IPS-NIHi7 (cell line): ENCODE data around the gene ZSWIM4.
"Not testable (repeated sequence)": the region's sequence is repeated elsewhere in the genome, so short reads cannot be mapped to it uniquely, and the experiment has no call there.

Experiments used
- DNase-seq: peaks from one replicate; pipeline ENCODE4 v3.0.0; 2012; ENCODE audit warnings: mixed read lengths; ENCODE audit errors: extremely low spot score

The ZSWIM4 gene

DNA sequence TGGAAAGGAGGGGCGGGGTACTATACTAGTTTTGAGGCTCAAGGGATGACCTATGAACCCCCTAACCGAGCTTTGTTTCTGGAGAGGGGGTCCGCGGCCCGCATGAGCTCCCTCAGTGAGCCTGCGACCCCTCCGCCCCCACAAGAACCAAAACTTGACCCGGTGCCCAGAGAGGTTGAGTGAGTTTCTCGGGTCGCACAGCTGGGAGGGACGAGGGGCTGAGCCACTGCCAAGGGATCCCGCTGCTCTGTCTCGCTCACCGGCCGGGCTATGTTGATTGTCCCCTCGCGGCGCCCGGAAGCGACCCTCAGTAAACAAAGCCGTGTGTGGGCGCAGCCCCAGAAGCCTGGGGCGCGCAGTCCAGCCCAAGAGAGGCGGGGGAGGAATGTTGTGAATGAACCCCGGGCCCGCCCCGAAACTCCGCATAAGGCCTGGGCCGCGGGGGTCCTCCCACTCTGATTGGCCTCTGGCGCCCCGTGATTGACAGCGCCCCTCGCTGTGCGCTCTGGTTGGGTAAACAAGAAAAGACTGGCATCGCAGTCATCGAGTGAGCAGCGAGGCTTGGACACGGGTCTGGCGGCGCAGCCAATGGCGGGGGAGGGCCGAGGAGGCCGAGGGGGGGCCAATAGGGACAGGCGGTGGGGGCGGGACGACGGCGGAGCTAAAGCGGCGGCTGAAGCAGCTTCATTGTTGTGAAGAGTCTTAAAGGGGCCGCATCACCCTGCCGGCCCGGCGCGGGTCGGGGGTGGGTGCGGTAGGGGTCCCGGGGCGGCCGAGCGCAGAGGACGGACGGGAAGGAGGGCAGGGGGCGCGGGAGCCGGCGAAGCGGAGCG is at the start of gene ZSWIM4:
Gene ZSWIM4 (plus strand): TSS at position 687 of the 833 bp plus-strand sequence. CDS start 206 bp downstream, outside the sequence.
- DNase-seq = peak; percentile 97

DNA sequence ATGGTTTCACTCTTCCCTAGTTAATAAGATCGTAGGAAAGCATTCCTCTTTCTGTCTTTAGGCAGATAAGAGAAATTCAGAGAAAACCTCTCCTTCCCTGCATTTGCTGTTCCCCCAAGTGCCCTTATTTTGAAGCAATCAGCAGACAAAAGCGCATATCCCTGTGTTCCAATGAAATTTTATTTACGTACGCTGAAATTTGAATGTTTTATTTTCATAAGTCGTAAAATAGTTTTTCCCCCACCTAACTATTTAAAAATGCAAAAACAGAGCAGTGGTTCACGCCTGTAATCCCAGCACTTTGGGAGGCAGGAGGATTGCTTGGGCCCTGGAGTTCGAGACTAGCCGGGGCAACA is 48.2 kb upstream of the ZSWIM4 start:
- no peak for DNase-seq

DNA sequence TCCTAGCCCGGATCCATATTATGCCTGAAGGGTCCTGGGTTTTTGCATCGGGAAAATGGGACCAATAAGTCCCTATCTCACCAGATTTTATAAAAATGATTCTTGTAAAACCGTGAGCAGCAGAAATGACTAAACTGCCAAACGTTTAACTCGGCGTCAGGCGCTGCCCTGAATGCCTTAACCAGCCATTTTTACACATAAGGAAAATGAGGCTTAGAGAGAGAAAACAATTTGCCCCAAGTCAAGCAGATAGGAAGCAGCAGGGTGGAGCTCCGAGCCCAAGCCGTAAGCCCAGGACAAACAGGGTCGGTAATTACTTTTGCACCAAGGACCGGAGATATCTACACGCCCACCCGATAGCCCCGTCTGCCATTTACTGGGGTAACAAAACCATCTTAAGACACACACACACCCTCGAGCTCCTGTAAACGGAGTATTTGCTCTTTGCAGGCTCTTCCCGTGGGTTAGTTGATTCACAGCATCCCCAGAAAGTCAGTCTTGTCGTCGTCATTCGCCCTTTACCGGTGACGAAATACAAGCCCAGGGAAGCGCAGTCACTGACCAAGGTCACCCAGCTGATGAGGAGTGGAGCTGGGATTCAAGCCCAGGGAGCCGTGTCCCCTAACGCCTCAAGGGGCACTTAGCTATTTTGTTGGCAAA is 46.9 kb upstream of the ZSWIM4 start:
- DNase-seq = no peak

DNA sequence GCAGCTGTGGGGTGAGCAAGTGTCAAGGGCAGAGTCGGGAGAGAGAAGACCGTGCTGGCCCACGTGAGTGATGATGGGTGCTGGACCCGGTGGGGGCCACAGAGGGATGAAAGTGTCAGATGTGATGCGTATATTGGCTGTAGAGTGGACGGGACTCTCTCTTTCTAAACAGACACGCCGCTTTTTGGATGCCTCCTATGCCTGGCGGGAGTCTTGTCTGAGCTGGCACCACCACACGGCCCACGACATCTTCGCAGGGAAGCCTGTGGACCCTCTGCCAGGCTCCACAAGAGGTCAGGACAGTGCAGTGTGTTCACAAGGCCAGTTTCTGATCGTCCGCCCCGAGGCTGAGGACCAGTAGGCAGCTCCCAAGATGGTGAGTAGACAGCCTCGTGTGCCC is 43.8 kb upstream of the ZSWIM4 start:
- no peak for DNase-seq

DNA sequence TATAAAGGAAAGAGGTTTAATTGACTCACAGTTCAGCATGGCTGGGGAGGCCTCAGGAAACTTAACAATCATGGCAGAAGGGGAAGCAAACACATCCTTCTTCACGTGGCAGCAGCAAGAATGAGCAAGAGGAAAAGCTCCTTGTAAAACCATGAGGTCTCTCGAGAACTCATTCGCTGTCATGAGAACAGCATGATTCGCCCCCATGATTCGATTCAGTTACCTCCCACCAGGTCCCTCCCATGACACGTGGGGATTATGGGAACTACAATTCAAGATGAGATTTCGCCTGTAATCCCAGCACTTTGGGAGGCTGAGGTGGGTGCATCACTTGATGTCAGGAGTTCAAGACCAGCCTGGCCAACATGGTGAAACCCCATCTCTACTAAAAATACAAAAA is 41.6 kb upstream of the ZSWIM4 start:
- DNase-seq = not testable (repeated sequence)

DNA sequence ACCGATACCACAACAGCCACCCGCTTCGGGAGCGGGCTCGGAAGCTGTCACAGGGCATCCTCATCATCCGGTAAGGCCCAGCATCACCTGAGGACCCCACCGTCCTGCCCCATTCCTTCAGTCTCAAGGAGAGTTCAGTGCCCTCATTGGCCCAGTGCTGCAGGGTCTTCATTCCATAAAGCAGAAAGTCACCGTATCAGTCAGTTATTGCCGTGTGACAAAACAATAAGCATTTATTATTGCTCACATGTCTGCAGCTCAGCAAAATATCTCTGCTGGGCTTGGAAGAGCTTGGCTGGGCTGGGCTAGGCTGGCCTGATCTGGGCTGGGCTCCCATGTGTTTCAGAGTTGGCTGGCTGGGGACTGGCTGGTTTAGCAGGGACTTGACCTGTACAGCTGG is 39.0 kb upstream of the ZSWIM4 start:
- DNase-seq = no peak

DNA sequence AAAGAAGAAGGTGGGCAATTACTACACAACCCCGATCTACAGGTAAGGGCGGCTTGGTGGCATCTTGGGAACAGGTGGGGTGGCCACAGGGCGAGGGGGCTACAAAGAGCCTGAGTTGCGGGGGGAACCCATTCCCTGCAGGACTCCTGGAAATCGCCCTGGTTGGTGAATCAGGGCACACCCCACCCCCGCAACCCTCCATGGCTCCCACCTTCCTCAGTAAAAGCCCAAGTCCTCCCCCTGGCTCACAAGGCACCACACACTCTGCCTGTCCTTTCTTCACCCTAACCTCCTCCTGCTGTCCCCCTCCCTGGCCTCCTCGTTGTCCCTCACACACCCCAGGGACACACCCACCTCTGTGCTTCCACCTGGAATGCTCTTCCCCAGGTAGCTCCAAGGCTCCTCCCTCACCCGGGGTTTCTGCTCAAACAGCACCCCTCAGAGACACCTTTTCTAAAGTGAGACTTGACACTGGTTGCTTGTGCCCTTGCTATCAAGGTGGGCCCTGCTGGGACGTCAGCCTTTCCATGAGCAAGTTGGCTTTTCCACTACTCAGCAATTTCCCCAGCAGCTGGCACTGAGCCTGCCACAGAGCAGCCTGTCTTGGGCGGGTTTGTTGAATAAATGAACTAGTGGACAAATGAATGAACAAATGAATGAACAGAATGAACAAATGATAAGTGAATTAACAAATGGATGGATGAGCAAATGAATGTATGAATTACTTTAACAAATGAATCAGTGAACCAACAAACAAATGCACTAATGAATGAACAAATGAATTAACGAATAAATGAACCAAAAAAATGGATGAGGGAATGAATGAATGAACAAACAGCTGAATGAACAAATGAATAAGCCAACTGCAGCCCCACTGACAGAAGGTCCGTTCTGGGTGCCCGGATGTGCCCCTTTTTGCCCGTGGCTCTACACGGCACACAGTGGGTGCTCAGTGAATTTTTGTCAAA is 37.2 kb upstream of the ZSWIM4 start:
- no peak for DNase-seq

DNA sequence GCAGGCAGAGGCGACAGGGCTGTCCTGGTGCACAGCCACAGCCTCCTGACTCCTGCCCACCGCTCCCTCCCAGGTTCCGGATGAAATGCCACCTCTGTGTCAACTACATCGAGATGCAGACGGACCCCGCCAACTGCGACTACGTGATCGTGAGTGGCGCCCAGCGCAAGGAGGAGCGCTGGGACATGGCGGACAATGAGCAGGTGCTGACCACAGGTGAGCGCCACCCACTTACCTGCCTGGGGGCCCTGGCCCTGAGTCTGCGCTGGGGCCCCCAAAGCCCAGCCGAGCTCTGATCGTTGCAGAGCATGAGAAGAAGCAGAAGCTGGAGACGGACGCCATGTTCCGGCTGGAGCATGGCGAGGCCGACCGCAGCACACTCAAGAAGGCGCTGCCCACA is 36.4 kb upstream of the ZSWIM4 start:
- no peak for DNase-seq

DNA sequence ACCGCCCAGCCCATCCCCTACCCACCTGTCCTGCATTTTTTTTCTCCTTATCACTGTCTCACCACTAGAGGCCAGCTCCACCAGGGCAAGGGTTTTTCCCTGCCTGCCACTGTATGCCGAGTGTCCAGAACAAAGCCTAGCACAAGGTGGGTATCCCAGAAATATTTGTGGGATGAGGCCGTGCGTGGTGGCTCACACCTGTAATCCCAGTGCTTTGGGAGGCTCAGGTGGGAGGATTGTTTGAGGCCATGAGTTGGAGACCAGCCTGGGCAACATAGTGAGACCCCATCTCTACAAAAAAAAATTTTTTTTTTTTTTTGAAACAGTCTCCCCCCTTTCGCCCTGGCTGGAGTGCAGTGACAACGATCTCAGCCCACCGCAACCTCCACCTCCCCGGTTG is 33.8 kb upstream of the ZSWIM4 start:
- no peak for DNase-seq

DNA sequence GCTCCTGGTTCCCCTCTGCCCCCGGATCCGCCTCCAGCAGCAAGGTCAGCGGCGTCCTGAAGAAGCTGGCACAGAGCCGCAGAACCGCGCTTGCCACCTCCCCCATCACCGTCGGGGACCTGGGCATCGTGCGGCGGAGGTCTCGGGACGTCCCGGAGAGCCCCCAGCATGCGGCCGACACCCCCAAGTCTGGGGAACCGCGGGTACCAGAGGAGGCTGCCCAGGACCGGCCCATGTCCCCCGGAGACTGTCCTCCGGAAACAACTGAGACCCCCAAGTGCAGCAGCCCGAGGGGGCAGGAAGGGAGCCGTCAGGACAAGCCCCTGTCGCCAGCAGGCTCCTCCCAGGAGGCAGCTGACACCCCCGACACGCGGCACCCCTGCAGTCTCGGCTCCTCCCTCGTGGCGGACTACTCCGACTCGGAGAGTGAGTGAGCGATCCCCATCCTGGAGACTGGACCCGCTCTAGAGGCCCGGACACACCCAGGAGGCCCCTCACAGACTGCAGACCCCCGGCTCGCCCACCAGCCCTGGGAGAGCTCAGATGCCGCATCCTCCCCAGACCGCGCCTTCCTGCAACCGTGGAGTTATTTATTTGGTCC is 32.5 kb upstream of the ZSWIM4 start:
- no peak for DNase-seq

DNA sequence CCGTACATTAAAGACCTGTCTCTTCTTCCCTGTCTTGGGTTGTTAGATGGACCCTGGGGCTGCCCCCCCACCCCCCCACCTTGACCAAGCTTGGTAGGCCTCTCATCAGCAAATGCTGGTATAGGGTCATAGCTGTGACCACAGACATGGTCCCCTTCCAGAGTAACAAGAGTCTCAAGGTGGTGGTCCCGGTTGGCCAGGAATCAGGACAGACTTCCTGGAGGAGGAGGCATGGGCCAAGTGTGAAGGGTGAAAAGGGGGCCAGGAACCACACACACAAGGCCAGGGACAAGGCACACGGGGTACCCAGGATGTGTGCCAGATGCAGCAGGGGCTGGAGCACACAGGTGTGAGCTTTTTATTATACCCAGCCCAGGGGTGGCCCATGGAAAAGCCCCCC is 32.0 kb upstream of the ZSWIM4 start:
- DNase-seq = no peak

DNA sequence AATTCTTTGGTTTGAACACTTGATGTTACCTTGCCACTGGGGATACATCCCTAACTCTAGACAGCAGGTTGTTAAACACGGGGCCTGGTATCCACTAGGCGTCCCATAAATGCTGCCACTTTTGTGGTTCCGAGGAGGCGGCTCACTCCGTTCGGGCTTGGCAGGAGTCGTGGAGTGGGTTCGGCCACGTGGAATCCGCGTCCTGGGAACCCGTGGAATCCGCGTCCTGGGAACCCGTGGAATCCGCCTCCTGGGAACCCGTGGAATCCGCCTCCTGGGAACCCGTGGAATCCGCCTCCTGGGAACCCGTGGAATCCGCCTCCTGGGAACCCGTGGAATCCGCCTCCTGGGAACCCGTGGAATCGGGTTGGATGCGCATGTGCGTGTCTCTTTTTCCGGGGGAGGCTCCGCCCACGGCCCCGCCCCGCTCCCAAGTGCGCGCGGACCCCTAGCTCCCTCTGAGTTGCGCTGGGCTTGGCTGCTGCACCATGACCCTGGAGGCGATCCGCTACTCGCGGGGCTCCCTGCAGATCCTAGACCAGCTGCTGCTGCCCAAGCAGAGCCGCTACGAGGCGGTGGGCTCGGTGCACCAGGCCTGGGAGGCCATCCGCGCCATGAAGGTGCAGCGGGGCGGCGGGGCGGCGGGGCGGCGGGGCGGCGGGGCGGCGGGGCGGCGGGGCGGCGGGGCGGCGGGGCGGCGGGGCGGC is 31.0 kb upstream of the ZSWIM4 start, which contains the start of gene MRI1:
Gene MRI1 (plus strand): TSS at position 422 of the 707 bp plus-strand sequence. CDS start 67 bp downstream, at position 489.
- peak; percentile 78 for DNase-seq

DNA sequence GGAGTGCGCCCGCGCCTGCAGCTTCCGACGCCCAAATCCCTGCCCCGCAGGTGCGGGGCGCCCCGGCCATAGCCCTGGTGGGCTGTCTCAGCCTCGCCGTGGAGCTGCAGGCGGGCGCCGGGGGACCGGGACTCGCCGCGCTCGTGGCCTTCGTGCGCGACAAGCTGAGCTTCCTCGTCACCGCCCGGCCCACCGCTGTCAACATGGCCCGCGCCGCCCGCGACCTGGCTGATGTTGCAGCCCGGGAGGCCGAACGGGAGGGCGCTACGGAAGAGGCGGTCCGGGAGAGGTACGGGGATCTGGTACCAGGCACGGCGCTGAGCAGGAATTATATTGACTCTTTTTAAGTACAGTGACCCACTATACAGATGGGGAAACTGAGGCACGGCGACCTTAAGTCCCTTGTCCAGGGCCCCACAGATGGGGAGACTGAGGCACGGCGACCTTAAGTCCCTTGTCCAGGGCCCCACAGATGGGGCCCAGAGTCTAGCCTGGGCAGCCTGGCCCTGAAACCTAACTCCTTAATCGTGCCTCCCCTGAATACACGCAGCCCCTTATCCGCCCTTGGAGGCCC is 30.3 kb upstream of the ZSWIM4 start:
- DNase-seq = peak; percentile 27

DNA sequence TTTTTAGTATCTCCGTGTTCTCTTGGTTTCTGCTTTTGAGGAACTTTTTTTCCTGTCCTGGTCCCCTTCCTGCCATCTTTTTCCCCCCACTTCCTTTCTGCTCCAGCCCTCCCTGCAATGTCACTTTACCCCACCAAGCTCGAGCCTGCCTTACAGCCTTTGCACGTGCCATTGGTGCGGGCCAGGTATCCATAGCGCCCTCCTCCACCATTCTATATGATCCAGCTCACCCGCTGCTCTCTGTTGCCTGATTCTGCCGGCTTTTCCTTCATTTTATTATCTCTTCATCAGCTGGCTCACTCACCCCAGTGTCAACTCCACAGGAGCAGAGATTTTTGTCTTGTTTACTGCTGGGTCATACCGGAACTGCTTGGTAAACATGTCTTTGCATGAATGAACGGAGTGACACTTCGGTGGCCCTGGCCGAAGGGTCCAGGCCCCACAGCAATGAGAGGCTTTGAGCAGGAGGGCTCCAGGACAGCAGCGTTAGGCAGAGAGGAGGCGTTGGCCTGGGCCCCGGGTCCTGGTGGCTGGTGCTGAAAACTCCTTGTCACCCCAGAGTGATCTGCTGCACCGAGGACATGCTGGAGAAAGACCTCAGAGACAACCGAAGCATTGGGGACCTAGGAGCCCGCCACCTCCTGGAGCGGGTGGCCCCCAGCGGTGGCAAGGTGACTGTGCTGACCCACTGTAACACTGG is 29.7 kb upstream of the ZSWIM4 start:
- DNase-seq = peak; percentile 39

DNA sequence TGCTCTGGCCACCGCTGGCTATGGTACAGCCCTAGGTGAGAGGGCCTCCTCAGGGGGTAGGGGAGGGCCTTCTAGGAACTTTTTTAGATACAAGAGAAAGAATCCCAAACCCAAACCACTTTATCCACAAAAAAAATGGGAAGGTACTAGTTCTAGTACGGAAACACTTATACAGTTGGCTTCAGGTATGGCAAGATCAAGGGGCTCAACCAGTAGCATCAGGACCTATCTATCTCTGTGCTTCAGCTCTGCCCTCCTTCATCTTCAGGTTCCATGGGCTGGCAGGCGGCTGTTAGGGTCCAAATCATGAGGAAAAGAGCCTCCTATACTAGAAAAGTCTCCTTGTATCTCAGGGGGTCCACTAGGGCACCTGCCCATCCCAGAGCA is 29.2 kb upstream of the ZSWIM4 start:
- no peak for DNase-seq

DNA sequence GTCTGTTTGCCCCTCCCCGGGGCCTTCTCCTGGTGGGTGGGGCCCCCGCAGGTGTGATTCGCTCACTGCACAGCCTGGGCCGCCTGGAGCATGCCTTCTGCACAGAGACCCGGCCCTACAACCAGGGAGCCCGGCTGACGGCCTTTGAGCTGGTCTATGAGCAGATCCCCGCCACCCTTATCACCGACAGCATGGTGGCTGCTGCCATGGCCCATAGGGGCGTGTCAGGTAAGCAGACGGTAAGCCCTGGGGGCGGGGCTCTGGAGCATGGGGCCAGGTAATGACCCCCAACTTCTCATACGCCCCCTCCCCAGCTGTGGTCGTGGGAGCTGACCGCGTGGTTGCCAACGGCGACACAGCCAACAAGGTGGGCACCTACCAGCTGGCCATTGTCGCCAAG is 26.7 kb upstream of the ZSWIM4 start:
- DNase-seq = no peak

DNA sequence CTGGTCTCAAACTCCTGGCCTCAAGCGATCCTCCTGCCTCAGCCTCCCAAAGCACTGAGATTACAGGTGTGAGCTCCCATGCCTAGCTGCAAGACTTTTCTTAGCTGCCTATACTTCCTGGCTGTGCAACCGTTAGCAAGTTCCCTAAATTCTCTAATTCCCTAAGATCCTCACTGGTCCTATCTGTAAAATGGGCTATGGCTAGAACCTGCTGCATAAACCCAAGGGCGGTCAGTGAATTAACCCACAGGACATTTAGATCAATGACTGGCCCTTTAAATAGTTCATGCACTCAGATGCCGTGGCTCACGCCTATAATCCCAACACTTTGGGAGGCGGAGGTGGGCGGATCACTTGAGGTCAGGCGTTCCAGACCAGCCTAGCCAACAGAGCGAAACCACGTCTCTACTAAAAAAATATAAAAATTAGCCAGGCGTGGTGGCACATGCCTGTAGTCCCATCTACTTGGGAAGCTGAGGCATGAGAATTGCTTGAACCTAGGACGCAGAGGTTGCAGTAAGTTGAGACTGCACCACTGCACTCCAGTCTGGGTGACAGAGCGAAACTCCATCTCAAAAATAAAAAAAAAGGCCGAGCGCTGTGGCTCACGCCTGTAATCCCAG is 25.1 kb upstream of the ZSWIM4 start:
- no peak for DNase-seq

DNA sequence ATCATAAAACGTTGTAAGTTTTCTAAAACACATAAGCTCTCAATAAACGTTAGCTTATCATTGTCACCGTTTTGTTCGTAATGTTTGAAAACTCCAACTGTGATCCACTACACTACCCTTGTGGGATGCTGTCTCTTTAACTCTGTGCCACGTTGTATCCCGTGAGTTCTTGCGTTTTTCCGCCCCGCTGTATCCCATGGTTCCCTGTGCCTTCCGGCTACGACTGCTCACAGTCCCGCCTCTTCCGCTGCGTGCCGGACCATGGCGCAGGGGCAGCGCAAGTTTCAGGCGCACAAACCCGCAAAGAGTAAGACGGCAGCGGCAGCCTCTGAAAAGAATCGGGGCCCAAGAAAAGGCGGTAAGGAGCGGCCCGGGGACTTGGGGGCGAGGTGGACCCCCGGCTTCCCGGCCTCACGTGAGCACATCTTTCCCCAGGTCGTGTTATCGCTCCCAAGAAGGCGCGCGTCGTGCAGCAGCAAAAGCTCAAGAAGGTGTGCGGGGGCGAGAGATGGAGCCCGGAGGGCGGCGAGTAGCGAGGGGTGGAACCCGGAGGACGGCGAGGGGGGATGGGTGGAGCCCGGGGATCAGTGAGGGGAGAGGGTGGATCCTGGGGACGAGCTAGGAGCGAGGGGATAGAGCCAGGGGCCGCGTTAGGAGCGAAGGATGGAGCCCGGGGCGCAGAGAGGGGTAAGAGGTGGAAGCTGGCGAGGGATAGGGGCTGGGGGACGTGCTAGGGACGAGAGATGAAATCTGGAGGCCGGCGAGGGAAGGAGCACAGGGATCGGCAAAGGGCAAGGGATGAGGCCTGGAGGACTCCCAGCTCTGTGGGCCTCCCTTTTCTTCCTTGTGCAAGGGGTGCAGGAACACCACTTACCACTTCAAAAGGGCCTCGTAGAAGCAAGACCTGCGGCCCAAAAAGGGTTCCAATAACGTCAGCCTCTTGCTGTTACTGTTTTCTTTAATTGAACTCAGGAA is 20.7 kb upstream of the ZSWIM4 start, which contains the start of gene C19orf53:
Gene C19orf53 (plus strand): TSS at position 240 of the 975 bp plus-strand sequence. CDS start 22 bp downstream, at position 262.
- peak; percentile 92 for DNase-seq
